Parathyroid adenoma (tissue), 2 donors: ENCODE results near the gene ATF7.

Source experiments
- H2AFZ ChIP-seq: fragments of 300-600 bp; sonication (generic); one replicate; pipeline ENCODE4 v1.7.0; 2017; ENCODE audit warnings: antibody characterized with exemption, mild to moderate bottlenecking
- H3K27ac ChIP-seq: fragments of 300-600 bp; sonication (generic); one replicate; pipeline ENCODE4 v1.7.0; 2017
- H3K27me3 ChIP-seq: fragments of 300-600 bp; sonication (generic); one replicate; pipeline ENCODE4 v1.7.0; 2017; ENCODE audit warnings: low read length; ENCODE audit not compliant: control insufficient read depth, insufficient read depth
- H3K36me3 ChIP-seq: fragments of 300-600 bp; sonication (generic); one replicate; pipeline ENCODE4 v1.7.0; 2017; ENCODE audit warnings: low read length; ENCODE audit not compliant: control insufficient read depth, insufficient read depth
- H3K4me1 ChIP-seq: fragments of 300-600 bp; sonication (generic); one replicate; pipeline ENCODE4 v1.7.0; 2017; ENCODE audit warnings: control low read depth
- H3K4me2 ChIP-seq: fragments of 300-600 bp; sonication (generic); one replicate; pipeline ENCODE4 v1.7.0; 2017; ENCODE audit warnings: low read length
- H3K4me3 ChIP-seq: fragments of 300-600 bp; sonication (generic); one replicate; pipeline ENCODE4 v1.7.0; 2017; ENCODE audit warnings: low read depth, low read length
- H3K79me2 ChIP-seq: fragments of 300-600 bp; sonication (generic); one replicate; pipeline ENCODE4 v1.7.0; 2017; ENCODE audit warnings: control low read depth
- H3K9ac ChIP-seq: fragments of 300-600 bp; sonication (generic); one replicate; pipeline ENCODE4 v1.7.0; 2017; ENCODE audit warnings: mild to moderate bottlenecking
- H3K9me3 ChIP-seq: fragments of 300-600 bp; sonication (generic); one replicate; pipeline ENCODE4 v1.7.0; 2017; ENCODE audit warnings: low read length; ENCODE audit not compliant: control insufficient read depth
- CTCF ChIP-seq: fragments of 300-600 bp; sonication (generic); IDR thresholded peaks from one replicate; pipeline ENCODE4 v1.7.0; 2017; ENCODE audit warnings: antibody characterized with exemption, mild to moderate bottlenecking
- donor health status: primary hyperparathyroidism.

The ATF7 gene

GRCh38 chr12:53485955-53486735, 140.0 kb downstream of the ATF7 start:
- H3K9ac ChIP-seq = no peak overlapping the region
- H2AFZ ChIP-seq = no peak overlapping the region
- H3K36me3 ChIP-seq = no peaks in the 10 kb centered on the region

GRCh38 chr12:53484686-53485575, 141.3 kb downstream of the ATF7 start:
- Histone ChIP-seq H3K9me3 (no peaks in the 10 kb centered on the region), H3K9ac (no peak overlapping the region), H3K36me3 (no peaks in the 10 kb centered on the region), H3K27ac (no peak overlapping the region), H3K4me2 (no peak overlapping the region), H3K4me3 (no peak overlapping the region), H3K4me1 (no peaks in the 10 kb centered on the region), H3K27me3 (no peaks in the 10 kb centered on the region), H2AFZ (no peak overlapping the region), H3K79me2 (no peaks in the 10 kb centered on the region)
- TF ChIP-seq CTCF = no peak

More at GRCh38 chr12:53485955-53486735, 140.0 kb downstream of the ATF7 start:
- H3K27ac ChIP-seq = no peak overlapping the region
- no peaks in the 10 kb centered on the region for H3K27me3 ChIP-seq
- TF ChIP-seq CTCF = no peak
- H3K9me3 ChIP-seq = no peaks in the 10 kb centered on the region
- no peak overlapping the region for H3K4me2 ChIP-seq
- no peaks in the 10 kb centered on the region for H3K79me2 ChIP-seq
- H3K4me1 ChIP-seq = no peaks in the 10 kb centered on the region
- no peak overlapping the region for H3K4me3 ChIP-seq

- no peak for TF ChIP-seq CTCF
- H3K9me3 ChIP-seq = no peaks in the 10 kb centered on the region
- H3K4me3 ChIP-seq = no peak overlapping the region
- H3K79me2 ChIP-seq = no peaks in the 10 kb centered on the region
- H3K27ac ChIP-seq = no peak overlapping the region
- no peaks in the 10 kb centered on the region for H3K4me1 ChIP-seq
- H3K27me3 ChIP-seq = no peaks in the 10 kb centered on the region
- H2AFZ ChIP-seq = no peak overlapping the region
- no peak overlapping the region for H3K4me2 ChIP-seq
- H3K9ac ChIP-seq = no peak overlapping the region
- H3K36me3 ChIP-seq = no peaks in the 10 kb centered on the region
Measured at GRCh38 chr12:53483979-53484377, 142.2 kb downstream of the ATF7 start.

- Histone ChIP-seq H3K4me3 (no peak overlapping the region), H3K9ac (no peak overlapping the region), H3K27ac (no peak overlapping the region), H3K4me2 (no peak overlapping the region), H2AFZ (no peak overlapping the region), H3K36me3 (no peaks in the 10 kb centered on the region), H3K79me2 (no peaks in the 10 kb centered on the region), H3K9me3 (no peaks in the 10 kb centered on the region), H3K27me3 (no peaks in the 10 kb centered on the region), H3K4me1 (no peaks in the 10 kb centered on the region)
- no peak for TF ChIP-seq CTCF
Measured at GRCh38 chr12:53483225-53483978, 142.8 kb downstream of the ATF7 start.
